WTC11 (cell line): Measurements from ENCODE around the gene FNBP1L. TPM values are rescaled to one million over a fixed set of nuclear protein-coding genes. Genes with fewer than 3 reads are reported as not detected.

Source experiments
- ATAC-seq: fragments of 200-7000 bp; cut with Tn5 transposase; 2 replicates; pipeline ENCODE4 v1.10.0; 2021; ENCODE audit warnings: mild to moderate bottlenecking, moderate library complexity
- CTCF ChIA-PET: fragments of 300-600 bp; sonication (Branson Sonifier 250); formaldehyde crosslinking; loops from one replicate; lab custom pipeline; 2021; ENCODE audit warnings: antibody characterized with exemption; lab: Charles Lee
- POLR2A ChIA-PET: fragments of 350-600 bp; sonication (Branson Sonifier 250); formaldehyde crosslinking; loops from one replicate; lab custom pipeline; 2021; ENCODE audit warnings: antibody characterized with exemption; lab: Charles Lee
- DNase-seq: peaks from one replicate; pipeline ENCODE4 v3.0.0; 2021; ENCODE audit warnings: low spot score
- H3K27ac Mint-ChIP-seq: 2 replicates; pipeline ENCODE4 v1.8.0; 2021; ENCODE audit warnings: mixed read lengths
- H3K27me3 Mint-ChIP-seq: 2 replicates; pipeline ENCODE4 v1.8.0; 2021; ENCODE audit warnings: low read depth, mild to moderate bottlenecking, moderate library complexity, mixed read lengths
- H3K36me3 Mint-ChIP-seq: 2 replicates; pipeline ENCODE4 v1.8.0; 2021; ENCODE audit warnings: mixed read lengths
- H3K4me1 Mint-ChIP-seq: 2 replicates; pipeline ENCODE4 v1.8.0; 2022; ENCODE audit warnings: mixed read lengths
- H3K4me3 Mint-ChIP-seq: 2 replicates; pipeline ENCODE4 v1.8.0; 2021; ENCODE audit warnings: mild to moderate bottlenecking, moderate library complexity, mixed read lengths
- H3K9me3 Mint-ChIP-seq: 2 replicates; pipeline ENCODE4 v1.8.0; 2021; ENCODE audit warnings: mixed read lengths
- ATF2 ChIP-seq: sonication (generic); formaldehyde crosslinking; IDR thresholded peaks from 2 replicates; pipeline ENCODE4 v1.8.1; 2022; ENCODE audit warnings: low read depth, missing genetic modification reagents, borderline replicate concordance
- ATF3 ChIP-seq: sonication (generic); formaldehyde crosslinking; conservative IDR thresholded peaks from 2 replicates; pipeline ENCODE4 v1.8.1; 2022; ENCODE audit warnings: mild to moderate bottlenecking, missing genetic modification reagents
- ATF6 ChIP-seq: sonication (generic); formaldehyde crosslinking; IDR thresholded peaks from 2 replicates; pipeline ENCODE4 v1.8.1; 2023; ENCODE audit warnings: mild to moderate bottlenecking, missing genetic modification reagents
- CDX4 ChIP-seq: fragments of 250-450 bp; sonication (Bioruptor Pico); IDR thresholded peaks from 2 replicates; pipeline ENCODE4 v1.9.0; 2021; ENCODE audit warnings: moderate library complexity, mild to moderate bottlenecking, inconsistent platforms, borderline replicate concordance
- CREB1 ChIP-seq: sonication (generic); formaldehyde crosslinking; IDR thresholded peaks from 2 replicates; pipeline ENCODE4 v1.8.0; 2023; ENCODE audit warnings: mild to moderate bottlenecking, missing genetic modification reagents
- ESRRA ChIP-seq: sonication (generic); formaldehyde crosslinking; IDR thresholded peaks from 2 replicates; pipeline ENCODE4 v1.8.1; 2022; ENCODE audit warnings: mild to moderate bottlenecking, missing genetic modification reagents, borderline replicate concordance
- GTF2I ChIP-seq: fragments of 250-450 bp; sonication (Bioruptor Pico); conservative IDR thresholded peaks from 2 replicates; pipeline ENCODE4 v1.4.0; 2021; ENCODE audit warnings: mild to moderate bottlenecking
- TEAD4 ChIP-seq: sonication (generic); formaldehyde crosslinking; IDR thresholded peaks from 2 replicates; pipeline ENCODE4 v1.8.0; 2022; ENCODE audit warnings: mild to moderate bottlenecking, missing genetic modification reagents
- USF1 ChIP-seq: sonication (generic); formaldehyde crosslinking; IDR thresholded peaks from 2 replicates; pipeline ENCODE4 v1.8.0; 2022; ENCODE audit warnings: mild to moderate bottlenecking, missing genetic modification reagents
- ZNF121 ChIP-seq: sonication (generic); formaldehyde crosslinking; IDR thresholded peaks from 2 replicates; pipeline ENCODE4 v1.8.0; 2023; ENCODE audit warnings: missing genetic modification reagents
- ZNF219 ChIP-seq: sonication (generic); formaldehyde crosslinking; IDR thresholded peaks from 2 replicates; pipeline ENCODE4 v1.8.0; 2023; ENCODE audit warnings: missing genetic modification reagents, mild to moderate bottlenecking, borderline replicate concordance
- ZNF232 ChIP-seq: sonication (generic); formaldehyde crosslinking; IDR thresholded peaks from 2 replicates; pipeline ENCODE4 v1.8.0; 2022; ENCODE audit warnings: mild to moderate bottlenecking, missing genetic modification reagents
- ZNF416 ChIP-seq: fragments of 250-450 bp; sonication (Bioruptor Pico); IDR thresholded peaks from 2 replicates; pipeline ENCODE4 v1.9.0; 2021; ENCODE audit warnings: mild to moderate bottlenecking, inconsistent platforms
- ZNF532 ChIP-seq: fragments of 250-450 bp; sonication (Bioruptor Pico); IDR thresholded peaks from 2 replicates; pipeline ENCODE4 v1.9.0; 2021; ENCODE audit warnings: mild to moderate bottlenecking, borderline replicate concordance
- total RNA-seq: library from RNA; stranded (reverse); gene quantifications from 3 replicates; pipeline ENCODE4 v1.2.3, GENCODE V29; 2021

FNBP1L gene
- total RNA-seq, 1 experiment from 2014 or later, result 79.1 TPM

- peak; percentile 56 for DNase-seq
- Mint-ChIP-seq H3K4me3 (no peak overlapping the region), H3K27me3 (no peaks in the 10 kb centered on the region), H3K9me3 (peaks cover 10% of the 10 kb centered on the region), H3K36me3 (peaks cover 3% of the 10 kb centered on the region; the same call in 1 of the 2 replicates), H3K27ac (no peak overlapping the region), H3K4me1 (no peaks in the 10 kb centered on the region)
- TF ChIP-seq GTF2I (no peak), USF1 (no peak), ZNF219 (CRISPR knock-in tag) (no peak), CREB1 (CRISPR knock-in tag) (no peak), ZNF121 (CRISPR knock-in tag) (0 out of 2 replicates have a peak, but pooled peaks have one; percentile 6)
- CTCF ChIA-PET, result interaction anchor here (1.1 to 2.1 kb wide), 8 partner anchors 9 to 411 kb away, joined by 3 to 12 read pairs (median 5); partner anchors contain the start of gene FNBP1L
- peak; percentile 90 for ATAC-seq
- POLR2A ChIA-PET, result interaction anchor here (1.7 kb wide), 1 partner anchor 13 kb away, joined by 5 read pairs; no protein-coding TSS in a partner anchor
Observed at GRCh38 chr1:93433407-93433961, 14.4 kb upstream of the FNBP1L start.

GRCh38 chr1:93434088-93434487 is 13.8 kb upstream of the FNBP1L start:
- DNase-seq, result no peak
- H3K27me3 Mint-ChIP-seq, result no peaks in the 10 kb centered on the region
- POLR2A ChIA-PET, result interaction anchor here (1.7 kb wide), 1 partner anchor 13 kb away, joined by 5 read pairs; no protein-coding TSS in a partner anchor
- H3K4me3 Mint-ChIP-seq, result no peak overlapping the region
- peaks cover 10% of the 10 kb centered on the region for H3K9me3 Mint-ChIP-seq
- no peaks in the 10 kb centered on the region for H3K4me1 Mint-ChIP-seq
- no peak overlapping the region for H3K27ac Mint-ChIP-seq
- no peak for ATAC-seq
- TF ChIP-seq ZNF532, result no peak
- TF ChIP-seq ZNF219 (CRISPR knock-in tag), result no peak
- TF ChIP-seq, all 79 proteins: peak for 0
- CTCF ChIA-PET, result interaction anchor here (1.1 to 2.1 kb wide), 9 partner anchors 9 to 410 kb away, joined by 3 to 12 read pairs (median 5); partner anchors contain the start of gene FNBP1L
- H3K36me3 Mint-ChIP-seq, result peaks cover 3% of the 10 kb centered on the region; the same call in 1 of the 2 replicates

- POLR2A ChIA-PET, result interaction anchor here (0.6 to 1.7 kb wide), 2 partner anchors 12 to 196 kb away, joined by 3 to 5 read pairs; no protein-coding TSS in a partner anchor
- ATAC-seq (no peak), DNase-seq (no peak)
- CTCF ChIA-PET, result interaction anchor here (1.3 to 2.1 kb wide), 3 partner anchors 12 to 90 kb away, joined by 3 to 7 read pairs (median 5); partner anchors contain the start of gene FNBP1L
- H3K27me3 Mint-ChIP-seq, result no peaks in the 10 kb centered on the region
- H3K4me3 Mint-ChIP-seq, result no peak overlapping the region
- no peak for TF ChIP-seq ATF2 (CRISPR knock-in tag)
- TF ChIP-seq ATF6 (CRISPR knock-in tag), result no peak
- TF ChIP-seq ESRRA (CRISPR knock-in tag), result no peak
- TF ChIP-seq TEAD4 (CRISPR knock-in tag), result no peak
- no peak for TF ChIP-seq CDX4
- no peak for TF ChIP-seq ZNF232 (CRISPR knock-in tag)
- TF ChIP-seq ATF3, result no peak
- TF ChIP-seq ZNF416 (CRISPR knock-in tag), result no peak
- no peak overlapping the region for H3K27ac Mint-ChIP-seq
- peaks cover 3% of the 10 kb centered on the region; the same call in 1 of the 2 replicates for H3K36me3 Mint-ChIP-seq
- H3K4me1 Mint-ChIP-seq, result no peaks in the 10 kb centered on the region
- peaks cover 10% of the 10 kb centered on the region for H3K9me3 Mint-ChIP-seq
Observed at GRCh38 chr1:93434987-93435386, 12.9 kb upstream of the FNBP1L start.
